Measurements from ENCODE around the gene SQOR. TPM values are rescaled to one million over a fixed set of nuclear protein-coding genes. Genes with fewer than 3 reads are reported as not detected.
A peak's percentile ranks its signal among the peaks of the same experiment; 100 is the strongest.

The SQOR gene
- total and polyA plus RNA-seq, 2 of the 4 experiments (the other 2 are of a cell fraction), result 22.1 to 40.3 TPM

- TF ChIP-seq CHD1 (IDR thresholded peaks at IDR 0.05; ENCODE audit: low read depth, low read length), result no peak
Measured at GRCh38 chr15:45641374-45641781, 6.5 kb downstream of the SQOR start (continued).

- no peak overlapping the region for H3K9ac ChIP-seq (ENCODE audit: low read depth, low read length)
- dilution Hi-C loops (cut with HindIII; ENCODE audit: low sequenced_read_pairs, unreplicated experiment), result no loop called here
Measured at GRCh38 chr15:45641999-45642932, 7.4 kb downstream of the SQOR start.

More at GRCh38 chr15:45641999-45642932, 7.4 kb downstream of the SQOR start:
- H2BK120ac ChIP-seq (ENCODE audit: low read depth, low read length), result peak overlapping the region; percentile 76; the same call in 1 of the 2 replicates
- H3K9me1 ChIP-seq (ENCODE audit: insufficient read depth, low read length), result peaks cover 22% of the 10 kb centered on the region
- H3K4me3 ChIP-seq (ENCODE audit: insufficient read depth, low read depth, low read length), result no peak overlapping the region
- H2BK5ac ChIP-seq (ENCODE audit: low read depth, low read length, poor library complexity, severe bottlenecking), result peak overlapping the region; percentile 82
- peak overlapping the region; percentile 67 for H4K91ac ChIP-seq (ENCODE audit: insufficient read depth, low read depth, low read length)
- in situ Hi-C loops (cut with MboI; ENCODE audit: low sequenced_read_pairs), result no loop called here
- no peaks in the 10 kb centered on the region for H3K9me3 ChIP-seq (ENCODE audit: control insufficient read depth, insufficient read depth, low read length)
- no peaks in the 10 kb centered on the region for H3K36me3 ChIP-seq (ENCODE audit: control insufficient read depth, insufficient read depth, low read length)
- WGBS, 2 experiments (ENCODE audit: extremely low coverage in 2 of 2, insufficient read length in 1 of 2), result 49% methylated on average over 5 of the region's 7 CpGs; no CpG with 5 or more reads in 1 of the 2 experiments
- H4K20me1 ChIP-seq (ENCODE audit: insufficient read depth, low read length), result peaks cover 8% of the 10 kb centered on the region; the same call in 1 of the 2 replicates
- H2AK5ac ChIP-seq (ENCODE audit: low read depth, low read length), result peak overlapping the region; percentile 85
- H3K4me2 ChIP-seq (ENCODE audit: low read depth, low read length), result peak overlapping the region; percentile 57
- peaks cover 24% of the 10 kb centered on the region for H3K4me1 ChIP-seq (ENCODE audit: control insufficient read depth, insufficient read depth, low read length)
- H4K8ac ChIP-seq (ENCODE audit: low read depth in 2 of 2, low read length in 2 of 2), result peak overlapping the region; percentile 12 to 67; a peak in 2 of 4 replicates
- peak overlapping the region; percentile 50; the same call in 1 of the 2 replicates for H3K23ac ChIP-seq (ENCODE audit: low read depth, low read length)
- ChIA-PET POLR2A (ENCODE audit: unreplicated experiment) (interaction anchor here (1.0 kb wide), 1 partner anchor 240 kb away, joined by 3 read pairs; a partner anchor contains a TSS), CTCF (interaction anchor here (0.6 to 1.6 kb wide), 5 partner anchors 28 to 195 kb away, joined by 3 to 5 read pairs (median 3); no protein-coding TSS in a partner anchor)
- DNase-seq (peak; percentile 89), ATAC-seq (ENCODE audit: low read depth) (peak; percentile 40)
- peak overlapping the region; percentile 68 for H3K18ac ChIP-seq (ENCODE audit: low read depth, low read length)
- peak overlapping the region; percentile 26; the same call in 2 of the 3 replicates for H2BK15ac ChIP-seq (ENCODE audit: low read depth, low read length)
- no peak for TF ChIP-seq RFX5 (IDR thresholded peaks at IDR 0.05; ENCODE audit: low read depth, low read length)
- no peak for TF ChIP-seq RAD21 (IDR thresholded peaks at IDR 0.05; ENCODE audit: low read length)
- no peak for TF ChIP-seq BHLHE40 (IDR thresholded peaks at IDR 0.05; ENCODE audit: low read depth, low read length)
- no peak for TF ChIP-seq FOS (IDR thresholded peaks at IDR 0.05; ENCODE audit: low read depth, low read length)
- TF ChIP-seq CHD1 (IDR thresholded peaks at IDR 0.05; ENCODE audit: low read depth, low read length), result no peak
- TF ChIP-seq POLR2A (IDR thresholded peaks at IDR 0.05; ENCODE audit: low read depth, low read length), result no peak
- no peak for TF ChIP-seq CTCF (conservative IDR thresholded peaks at IDR 0.05; ENCODE audit: low read depth, low read length)
- peak; percentile 0; the same call in 1 of the 2 replicates for TF ChIP-seq MAFK (IDR thresholded peaks at IDR 0.05; ENCODE audit: low read depth, low read length)
- BruUV-seq (replicated peaks), result no TSS peak
- H4K5ac ChIP-seq (ENCODE audit: low read depth, low read length), result peak overlapping the region; percentile 65
- H3K79me1 ChIP-seq (ENCODE audit: low read depth in 1 of 2, low read length in 2 of 2), result peaks cover 13 to 31% of the 10 kb centered on the region in 2 experiments
- H3K4ac ChIP-seq (ENCODE audit: low read depth, low read length), result peak overlapping the region; percentile 71
- peak overlapping the region; percentile 26 for H2AK9ac ChIP-seq (replicated peaks; ENCODE audit: low read depth, low read length, poor library complexity)
- no peaks in the 10 kb centered on the region for H3K27me3 ChIP-seq (ENCODE audit: control insufficient read depth, insufficient read depth, low read length)
- peak overlapping the region; percentile 65; the same call in 1 of the 2 replicates for H3K14ac ChIP-seq (replicated peaks; ENCODE audit: low read depth, low read length)
- peak overlapping the region; percentile 88 for H3K27ac ChIP-seq (ENCODE audit: insufficient read depth, low read length)
- intact Hi-C loops (cut with micrococcal nuclease), result loop anchor here (2.0 kb wide), 1 partner anchor 63 kb away; no protein-coding TSS in a partner anchor
- peak overlapping the region; percentile 10; the same call in 1 of the 2 replicates for H3K56ac ChIP-seq (ENCODE audit: extremely low read depth, insufficient read depth, low read length)
- H2AFZ ChIP-seq (replicated peaks; ENCODE audit: low read length, poor library complexity), result no peak overlapping the region
- peak overlapping the region; percentile 81 for H2BK20ac ChIP-seq (ENCODE audit: low read depth, low read length)

All from IMR-90 (cell line).